Motor neuron (in vitro differentiated cells): ENCODE results near the gene CFAP100. TPM values are rescaled to one million over a fixed set of nuclear protein-coding genes. Genes with fewer than 3 reads are reported as not detected.

ENCODE experiments used
- ATAC-seq, 8 experiments: fragments of 200-7000 bp; cut with Tn5 transposase; replicated peaks in 6 of 8; 2 replicates each; pipeline ENCODE4 v1.8.0; 2021; ENCODE audit warnings: mild to moderate bottlenecking in 8 of 8, moderate library complexity in 8 of 8
- H3K27ac ChIP-seq, 2 donors: fragments of 250-450 bp; sonication (Bioruptor Pico); 2 replicates each; pipeline ENCODE4 v1.9.0; 2021; ENCODE audit warnings: antibody characterized with exemption in 2 of 2, mild to moderate bottlenecking in 2 of 2, moderate library complexity in 1 of 2
- H3K4me1 ChIP-seq, 2 donors: fragments of 250-450 bp; sonication (Bioruptor Pico); replicated peaks in 1 of 2; 2 replicates each; pipeline ENCODE4 v1.6.1; 2021; ENCODE audit warnings: antibody characterized with exemption in 2 of 2, mild to moderate bottlenecking in 2 of 2, moderate library complexity in 1 of 2
- H3K4me3 ChIP-seq, 5 donors: fragments of 250-450 bp; sonication (Bioruptor Pico); 2 replicates each; pipeline ENCODE4 v1.9.0; 2021; ENCODE audit warnings: antibody characterized with exemption in 5 of 5, mild to moderate bottlenecking in 5 of 5, moderate library complexity in 4 of 5
- WGBS, 10 experiments: fragments of 450-650 bp; shearing (Covaris generic); methylation state at CpG; one replicate each; pipeline ENCODE4 v1.0.0; 2022; 5-methylcytosine and 5-hydroxymethylcytosine counted together
- in situ Hi-C, 9 experiments: fragments of 400-800 bp; cut with MboI; loops; one replicate each; pipeline ENCODE4 v1.15.0; 2021; ENCODE audit warnings: low sequenced_read_pairs in 9 of 9, low pct_unique_long_range_greater_than_20kb in 2 of 9; ENCODE audit not compliant: unreplicated experiment in 9 of 9
- total RNA-seq, 8 experiments: library from RNA; unstranded; fragments of 300-600 nt; gene quantifications; 2 replicates each; pipeline versions ENCODE4 v1.2.3 to v1.2.4, GENCODE V29; 2022

The CFAP100 gene
- total RNA-seq, 8 experiments from 2014 or later = 0.22 to 5.8 (median 0.66) TPM; not detected in 4

GRCh38 chr3:126416943-126417342 is 22.2 kb downstream of the CFAP100 start:
- in situ Hi-C loops = no loop called here
- WGBS, 10 experiments = 71 to 100% (median 91%) methylated on average over 2 to 7 of the region's 7 CpGs; no CpG with 5 or more reads in 2 of the 10 experiments
- H3K27ac ChIP-seq = no peak overlapping the region
- no peak for ATAC-seq
- no peaks in the 10 kb centered on the region for H3K4me1 ChIP-seq
- no peak overlapping the region for H3K4me3 ChIP-seq

DNA sequence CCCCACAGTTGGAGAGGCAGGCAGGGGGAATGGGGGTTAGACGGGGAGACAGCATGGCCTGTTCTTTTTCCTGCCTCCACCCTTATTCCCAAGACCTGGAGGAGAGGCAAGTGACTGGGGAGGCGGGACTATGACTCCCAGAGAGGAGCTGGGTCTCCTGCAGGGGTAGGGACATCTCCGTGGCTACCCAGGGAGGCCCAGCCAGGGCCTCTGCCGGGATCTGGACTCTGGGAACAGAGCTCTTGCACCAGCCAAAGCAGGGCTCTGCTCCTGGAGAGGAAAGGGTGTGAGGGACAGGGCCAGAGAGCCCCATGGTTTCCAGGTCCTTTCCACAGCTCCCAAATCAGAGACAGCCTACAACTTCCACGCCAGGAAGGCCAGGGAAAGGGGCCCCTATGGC is 22.8 kb downstream of the CFAP100 start:
- in situ Hi-C loops = no loop called here
- ATAC-seq = peak in 3 of 8 experiments; percentile 31 to 52 (median 38)
- H3K27ac ChIP-seq = no peak overlapping the region
- no peaks in the 10 kb centered on the region for H3K4me1 ChIP-seq
- 60 to 100% (median 95%) methylated on average over 1 to 2 of the region's 5 CpGs; no CpG with 5 or more reads in 6 of the 10 experiments for WGBS, 10 experiments
- H3K4me3 ChIP-seq = no peak overlapping the region

- Histone ChIP-seq H3K27ac (no peak overlapping the region), H3K4me1 (no peaks in the 10 kb centered on the region), H3K4me3 (no peak overlapping the region)
- no peak for ATAC-seq
- in situ Hi-C loops = no loop called here
- 27 to 100% (median 88%) methylated on average over 1 to 8 of the region's 11 CpGs; no CpG with 5 or more reads in 4 of the 10 experiments for WGBS, 10 experiments
Observed at GRCh38 chr3:126417981-126418530, 23.3 kb downstream of the CFAP100 start.

DNA sequence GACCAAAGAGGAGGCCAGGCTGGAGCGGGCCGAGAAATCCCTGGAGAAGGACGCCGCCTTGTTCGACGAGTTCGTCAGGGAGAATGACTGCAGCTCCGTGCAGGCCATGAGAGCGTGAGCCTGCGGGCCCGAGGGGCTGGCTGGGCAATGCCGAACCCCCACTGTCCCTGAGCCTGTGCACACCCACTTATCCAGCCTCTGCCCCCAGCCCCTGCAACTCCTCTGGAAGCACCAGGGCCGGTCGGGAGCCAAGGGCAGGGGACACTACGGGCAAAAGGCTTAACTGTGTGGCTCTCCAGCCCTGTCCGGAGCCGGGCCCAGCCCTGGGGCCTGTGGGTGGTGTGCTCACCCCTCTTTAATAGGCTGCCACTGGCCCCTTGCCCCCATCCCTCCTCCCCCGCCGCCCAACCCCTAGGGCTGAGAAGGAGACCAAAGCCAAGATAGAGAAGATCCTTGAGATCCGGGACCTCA is 24.0 kb downstream of the CFAP100 start:
- WGBS, 10 experiments = 88% methylated on average over 5 of the region's 20 CpGs; no CpG with 5 or more reads in 9 of the 10 experiments
- in situ Hi-C loops = no loop called here
- H3K4me3 ChIP-seq = no peak overlapping the region
- no peaks in the 10 kb centered on the region for H3K4me1 ChIP-seq
- no peak for ATAC-seq
- no peak overlapping the region for H3K27ac ChIP-seq

GRCh38 chr3:126419151-126419703 is 24.5 kb downstream of the CFAP100 start:
- no peak overlapping the region for H3K4me3 ChIP-seq
- ATAC-seq = peak in 2 of 8 experiments; percentile 33 to 45
- no peaks in the 10 kb centered on the region for H3K4me1 ChIP-seq
- 40 to 100% (median 90%) methylated on average over 1 to 5 of the region's 6 CpGs; no CpG with 5 or more reads in 5 of the 10 experiments for WGBS, 10 experiments
- in situ Hi-C loops = no loop called here
- H3K27ac ChIP-seq = no peak overlapping the region

GRCh38 chr3:126419886-126420786 is 25.4 kb downstream of the CFAP100 start:
- no peak for ATAC-seq
- no peak overlapping the region for H3K27ac ChIP-seq
- no peak overlapping the region for H3K4me3 ChIP-seq
- H3K4me1 ChIP-seq = no peaks in the 10 kb centered on the region
- in situ Hi-C loops = no loop called here
- 0 to 100% (median 71%) methylated on average over 1 to 8 of the region's 22 CpGs; no CpG with 5 or more reads in 2 of the 10 experiments for WGBS, 10 experiments

GRCh38 chr3:126421573-126422119 is 26.9 kb downstream of the CFAP100 start:
- no peak overlapping the region for H3K27ac ChIP-seq
- WGBS, 10 experiments = 80 to 100% (median 82%) methylated on average over 1 to 3 of the region's 10 CpGs; no CpG with 5 or more reads in 6 of the 10 experiments
- ATAC-seq = no peak
- in situ Hi-C loops = no loop called here
- no peaks in the 10 kb centered on the region for H3K4me1 ChIP-seq
- no peak overlapping the region for H3K4me3 ChIP-seq

- in situ Hi-C loops = no loop called here
- ATAC-seq = no peak
- 20 to 100% (median 80%) methylated on average over 1 to 3 of the region's 8 CpGs; no CpG with 5 or more reads in 5 of the 10 experiments for WGBS, 10 experiments
- Histone ChIP-seq H3K27ac (no peak overlapping the region), H3K4me3 (no peak overlapping the region), H3K4me1 (no peaks in the 10 kb centered on the region)
Observed at GRCh38 chr3:126422121-126422520, 27.4 kb downstream of the CFAP100 start.

DNA sequence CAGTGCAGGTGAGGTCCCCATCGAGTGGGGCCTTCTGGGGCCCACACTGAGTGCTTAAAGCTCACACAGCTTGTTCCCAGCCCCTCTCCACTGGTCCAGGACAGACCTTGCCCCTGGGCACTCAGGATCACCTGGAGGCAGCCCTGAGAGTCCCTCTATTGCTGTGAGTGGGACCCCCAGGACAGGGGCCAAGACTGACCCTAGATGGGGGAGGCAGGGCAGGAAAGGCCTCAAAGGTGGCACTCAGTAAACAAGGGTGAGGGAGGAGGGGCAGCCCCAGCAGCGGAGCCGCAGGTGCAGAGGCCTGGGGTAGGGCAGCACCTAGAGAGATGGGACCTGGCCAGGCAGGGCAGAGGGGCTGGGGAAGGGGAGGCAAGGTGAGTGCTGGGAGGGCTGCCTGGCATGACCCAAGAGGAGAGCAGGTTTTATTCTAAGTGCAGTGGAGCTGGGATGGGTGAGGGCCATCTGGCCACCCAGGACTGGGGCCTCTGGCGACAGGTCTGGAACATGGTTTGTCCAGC is 27.9 kb downstream of the CFAP100 start:
- Histone ChIP-seq H3K27ac (no peak overlapping the region), H3K4me1 (no peaks in the 10 kb centered on the region), H3K4me3 (no peak overlapping the region)
- 85 to 100% methylated on average over 1 to 3 of the region's 4 CpGs; no CpG with 5 or more reads in 8 of the 10 experiments for WGBS, 10 experiments
- in situ Hi-C loops = no loop called here
- ATAC-seq = no peak

DNA sequence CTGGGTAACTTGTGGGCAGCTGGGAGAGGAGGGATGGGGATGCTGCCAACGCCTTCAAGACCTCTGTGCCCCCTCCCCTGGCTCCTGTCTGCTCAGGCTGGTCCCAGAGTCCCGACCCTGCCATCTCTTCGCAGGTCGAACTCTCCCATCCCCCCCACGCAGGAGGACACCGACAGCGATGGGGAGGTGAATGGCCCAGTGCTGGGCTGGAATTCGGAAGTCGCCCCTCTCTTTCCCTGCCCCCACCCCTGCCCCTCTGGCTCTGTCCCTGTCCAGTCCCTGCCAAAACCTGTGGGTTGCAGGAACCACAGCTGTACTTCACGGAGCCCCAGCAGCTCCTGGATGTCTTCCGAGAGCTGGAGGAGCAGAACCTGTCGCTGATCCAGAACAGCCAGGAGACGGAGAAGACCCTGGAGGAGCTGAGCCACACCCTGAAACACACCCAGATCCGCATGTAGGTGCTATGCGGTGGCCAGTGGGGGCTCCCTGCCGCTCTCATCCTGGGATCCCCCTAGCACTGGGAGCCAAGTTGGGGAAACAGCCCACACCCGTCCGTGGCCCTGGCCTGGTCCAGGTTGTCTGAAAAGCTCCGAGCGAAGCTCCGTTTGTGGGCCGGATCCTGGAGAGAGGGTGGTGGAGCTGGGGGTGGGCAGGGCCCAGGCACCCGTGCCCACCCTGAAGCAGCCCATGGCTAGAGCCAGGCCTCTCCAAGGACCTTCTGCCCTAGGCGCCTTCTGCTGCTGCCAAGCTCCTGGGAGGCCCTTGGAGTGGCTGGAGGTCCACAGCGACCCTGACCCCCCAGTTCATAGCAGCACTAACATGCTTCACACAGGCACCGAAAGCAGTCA is 28.7 kb downstream of the CFAP100 start:
- in situ Hi-C loops = no loop called here
- Histone ChIP-seq H3K4me1 (no peaks in the 10 kb centered on the region), H3K27ac (no peak overlapping the region), H3K4me3 (no peak overlapping the region)
- WGBS, 10 experiments = 57 to 100% (median 91%) methylated on average over 1 to 13 of the region's 26 CpGs; no CpG with 5 or more reads in 4 of the 10 experiments
- no peak for ATAC-seq

DNA sequence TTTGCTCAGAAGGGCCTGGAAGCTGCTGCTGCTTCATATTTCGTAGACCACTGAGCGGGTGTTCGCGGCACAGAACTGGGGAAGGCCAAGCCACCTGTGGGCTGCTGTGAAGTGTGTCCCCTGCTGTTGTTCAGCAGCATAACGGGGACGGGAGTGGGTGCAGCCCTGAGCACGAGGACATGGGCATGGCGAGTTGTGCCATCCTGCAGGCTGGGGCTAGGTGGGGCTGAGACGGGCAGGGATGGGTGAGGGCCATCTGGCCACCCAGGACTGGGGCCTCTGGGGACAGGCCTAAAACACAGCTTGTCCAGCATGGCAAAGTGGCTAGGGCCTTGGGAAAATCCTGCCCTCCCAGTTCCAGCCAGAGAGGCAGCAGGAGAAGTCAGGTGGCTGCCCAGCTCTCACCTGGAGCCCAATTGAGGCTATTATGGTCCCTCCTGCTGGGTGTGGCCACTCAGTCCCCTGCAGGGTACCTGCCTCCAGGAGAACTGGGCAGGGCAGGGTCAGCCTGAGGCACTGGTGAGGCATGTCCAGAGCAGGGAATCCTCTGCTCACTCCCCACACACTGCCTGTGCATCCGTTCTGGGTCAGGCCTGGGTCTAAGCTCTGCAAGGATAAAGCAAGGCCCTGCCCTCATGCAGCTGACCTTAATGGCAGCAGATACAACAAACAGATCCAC is 29.5 kb downstream of the CFAP100 start:
- in situ Hi-C loops = no loop called here
- Histone ChIP-seq H3K4me1 (no peaks in the 10 kb centered on the region), H3K27ac (no peak overlapping the region), H3K4me3 (no peak overlapping the region)
- WGBS, 10 experiments = 60 to 100% (median 86%) methylated on average over 1 to 2 of the region's 10 CpGs; no CpG with 5 or more reads in 5 of the 10 experiments
- ATAC-seq = no peak

- no peak overlapping the region for H3K4me3 ChIP-seq
- WGBS, 10 experiments = 0 to 83% methylated on average over 1 of the region's 3 CpGs; no CpG with 5 or more reads in 8 of the 10 experiments
- H3K27ac ChIP-seq = no peak overlapping the region
- ATAC-seq = no peak
- no peaks in the 10 kb centered on the region for H3K4me1 ChIP-seq
- in situ Hi-C loops = no loop called here
Observed at GRCh38 chr3:126424751-126425150, 30.0 kb downstream of the CFAP100 start.
